ENCODE data around the gene SVBP. TPM values are rescaled to one million over a fixed set of nuclear protein-coding genes. Genes with fewer than 3 reads are reported as not detected.
A peak's percentile ranks its signal among the peaks of the same experiment; 100 is the strongest.

SVBP gene
- total RNA-seq, 3 donors from 2014 or later (not counting 1 experiment from before 2014, with no cell fraction given): 13.8 to 16.1 (median 15.2) TPM

- Histone ChIP-seq H3K36me3 (ENCODE audit: control insufficient read depth, insufficient read depth, low read length) (peaks cover 12% of the 10 kb centered on the region), H3K9me3 (ENCODE audit: control insufficient read depth, insufficient read depth, low read length) (no peaks in the 10 kb centered on the region), H3K4me3 (ENCODE audit: low read length) (peak within 1 kb of the TSS; percentile 72), H3K27me3 (ENCODE audit: control insufficient read depth, insufficient read depth, low read length) (no peaks in the 10 kb centered on the region), H3K4me1 (ENCODE audit: control insufficient read depth, insufficient read depth, low read length) (peaks cover 14% of the 10 kb centered on the region), H3K27ac (ENCODE audit: low read length) (peak within 1 kb of the TSS; percentile 16)
- no peak for TF ChIP-seq CTCF (IDR thresholded peaks at IDR 0.05)
- H3K4me1 Mint-ChIP-seq: peaks cover 17 to 32% of the 10 kb centered on the region in 2 donors
- H3K36me3 Mint-ChIP-seq: no peaks in the 10 kb centered on the region
- DNase-seq (peak; percentile 71 to 95), ATAC-seq (peak; percentile 97 to 99 (median 98))
- peak within 1 kb of the TSS; percentile 92 for H3K4me3 Mint-ChIP-seq
- intact Hi-C loops (cut with micrococcal nuclease): loop anchor here (1.0 kb wide), 2 partner anchors 29 to 79 kb away; partner anchors contain the start of genes C1orf50, ERMAP, P3H1 and SVBP
- no peaks in the 10 kb centered on the region for H3K9me3 Mint-ChIP-seq
- under 1% methylated on average over 50 of the region's 50 CpGs for WGBS (ENCODE audit: insufficient coverage)
- peak within 1 kb of the TSS; percentile 52 to 91 for H3K27ac Mint-ChIP-seq
- no peaks in the 10 kb centered on the region for H3K27me3 Mint-ChIP-seq (ENCODE audit: low read depth in 2 of 2)
These were observed 29.3 kb upstream of the SVBP start, which contains the start of gene ZNF691 for GRCh38 chr1:42846257-42847110. ZNF691 (plus strand) TSS chr1:42846613; CDS start chr1:42849659, 3,046 bp downstream.

- DNase-seq (no peak), ATAC-seq (peak in 1 of 3 donors; percentile 14)
- Mint-ChIP-seq H3K9me3 (no peaks in the 10 kb centered on the region), H3K27me3 (ENCODE audit: low read depth in 2 of 2) (no peaks in the 10 kb centered on the region), H3K4me1 (peaks cover 17 to 32% of the 10 kb centered on the region in 2 donors), H3K27ac (peak overlapping the region; percentile 52 to 91), H3K4me3 (peak overlapping the region; percentile 92), H3K36me3 (no peaks in the 10 kb centered on the region)
- no peak for TF ChIP-seq CTCF (IDR thresholded peaks at IDR 0.05)
- Histone ChIP-seq H3K27ac (ENCODE audit: low read length) (no peak overlapping the region), H3K27me3 (ENCODE audit: control insufficient read depth, insufficient read depth, low read length) (no peaks in the 10 kb centered on the region), H3K9me3 (ENCODE audit: control insufficient read depth, insufficient read depth, low read length) (no peaks in the 10 kb centered on the region), H3K4me1 (ENCODE audit: control insufficient read depth, insufficient read depth, low read length) (peaks cover 14% of the 10 kb centered on the region), H3K36me3 (ENCODE audit: control insufficient read depth, insufficient read depth, low read length) (peaks cover 7% of the 10 kb centered on the region), H3K4me3 (ENCODE audit: low read length) (peak overlapping the region; percentile 72)
- WGBS (ENCODE audit: insufficient coverage): 3% methylated on average over 8 of the region's 10 CpGs
- intact Hi-C loops (cut with micrococcal nuclease): loop anchor here (1.0 kb wide), 2 partner anchors 29 to 79 kb away; partner anchors contain the start of genes C1orf50, ERMAP, P3H1 and SVBP
These were observed 28.7 kb upstream of the SVBP start for GRCh38 chr1:42845866-42846256.

- Mint-ChIP-seq H3K9me3 (no peaks in the 10 kb centered on the region), H3K36me3 (no peaks in the 10 kb centered on the region), H3K4me1 (peaks cover 17 to 32% of the 10 kb centered on the region in 2 donors), H3K27ac (no peak overlapping the region), H3K4me3 (no peak overlapping the region), H3K27me3 (ENCODE audit: low read depth in 2 of 2) (no peaks in the 10 kb centered on the region)
- Histone ChIP-seq H3K27ac (ENCODE audit: low read length) (no peak overlapping the region), H3K4me3 (ENCODE audit: low read length) (no peak overlapping the region), H3K27me3 (ENCODE audit: control insufficient read depth, insufficient read depth, low read length) (no peaks in the 10 kb centered on the region), H3K9me3 (ENCODE audit: control insufficient read depth, insufficient read depth, low read length) (no peaks in the 10 kb centered on the region), H3K36me3 (ENCODE audit: control insufficient read depth, insufficient read depth, low read length) (peaks cover 6% of the 10 kb centered on the region), H3K4me1 (ENCODE audit: control insufficient read depth, insufficient read depth, low read length) (peaks cover 14% of the 10 kb centered on the region)
- ATAC-seq: no peak
- no peak for DNase-seq
- no peak for TF ChIP-seq CTCF (IDR thresholded peaks at IDR 0.05)
- WGBS (ENCODE audit: insufficient coverage): no CpG with 5 or more reads among the region's 1 CpG
- intact Hi-C loops (cut with micrococcal nuclease): no loop called here
These were observed 28.0 kb upstream of the SVBP start for GRCh38 chr1:42845193-42845592.

Data from natural killer cell (primary cell).